ENCODE data around the gene XXYLT1. TPM values are rescaled to one million over a fixed set of nuclear protein-coding genes. Genes with fewer than 3 reads are reported as not detected.
A peak's percentile ranks its signal among the peaks of the same experiment; 100 is the strongest.
"Not testable (repeated sequence)": the region's sequence is repeated elsewhere in the genome, so short reads cannot be mapped to it uniquely, and the experiment has no call there.

The XXYLT1 gene
- polyA plus RNA-seq, 6 donors from 2014 or later: 1.7 to 3.7 (median 3.6) TPM; not detected in 1

DNA sequence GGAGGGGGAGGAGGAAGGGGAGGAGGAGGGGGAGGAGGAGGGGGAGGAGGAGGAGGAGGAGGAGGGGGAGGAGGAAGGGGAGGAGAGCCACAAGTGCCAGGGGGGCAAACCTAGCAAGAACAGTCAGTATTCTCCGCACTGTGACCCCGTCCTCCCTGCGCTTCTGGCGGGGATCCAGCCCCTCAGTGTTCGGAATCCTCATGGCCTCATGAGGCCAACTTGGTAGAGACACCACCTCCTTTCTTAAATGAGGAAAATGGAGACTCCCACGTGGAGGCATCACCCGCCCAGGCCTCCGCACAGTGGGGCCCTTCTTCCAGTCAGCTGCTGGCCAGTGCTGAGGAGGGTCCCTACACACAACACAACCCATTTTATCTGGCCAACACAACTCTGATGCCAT lies 163.4 kb downstream of the XXYLT1 start:
- H3K4me1 Mint-ChIP-seq: peaks cover 10 to 24% (median 17%) of the 10 kb centered on the region in 3 donors
- no peaks in the 10 kb centered on the region for H3K9me3 Mint-ChIP-seq
- H3K27me3 Mint-ChIP-seq: no peaks in the 10 kb centered on the region
- no peak overlapping the region for H3K4me3 Mint-ChIP-seq
- no peak for DNase-seq
- ATAC-seq (ENCODE audit: low read depth in 2 of 2): no peak
- no peaks in the 10 kb centered on the region for H3K36me3 Mint-ChIP-seq
- peak overlapping the region in 1 of 6 donors; percentile 61 for H3K27ac Mint-ChIP-seq

DNA sequence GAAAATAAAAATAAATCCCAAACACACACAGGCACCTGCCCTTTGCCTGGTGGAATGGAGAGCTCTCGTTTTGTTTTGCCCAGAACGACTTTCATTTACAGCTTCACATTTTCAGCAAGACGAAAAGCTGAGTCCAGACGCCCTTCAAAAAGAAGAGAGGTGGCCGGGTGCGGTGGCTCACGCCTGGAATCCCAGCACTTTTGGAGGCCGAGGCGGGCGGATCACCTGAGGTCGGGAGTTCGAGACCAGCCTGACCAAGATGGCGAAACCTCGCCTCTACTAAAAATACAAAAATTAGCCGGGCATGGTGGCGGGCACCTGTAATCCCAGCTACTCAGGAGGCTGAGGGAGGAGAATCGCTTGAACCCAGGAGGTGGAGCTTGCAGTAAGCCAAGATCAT lies 163.9 kb downstream of the XXYLT1 start:
- not testable (repeated sequence) for H3K36me3 Mint-ChIP-seq; ATAC-seq (ENCODE audit: low read depth in 2 of 2); H3K9me3 Mint-ChIP-seq; H3K27me3 Mint-ChIP-seq; DNase-seq
- H3K4me1 Mint-ChIP-seq: peaks cover 15 to 29% (median 23%) of the 10 kb centered on the region in 3 donors
- H3K4me3 Mint-ChIP-seq: peak overlapping the region in 1 of 8 donors; percentile 12
- H3K27ac Mint-ChIP-seq: peak overlapping the region in 1 of 6 donors; percentile 26

DNA sequence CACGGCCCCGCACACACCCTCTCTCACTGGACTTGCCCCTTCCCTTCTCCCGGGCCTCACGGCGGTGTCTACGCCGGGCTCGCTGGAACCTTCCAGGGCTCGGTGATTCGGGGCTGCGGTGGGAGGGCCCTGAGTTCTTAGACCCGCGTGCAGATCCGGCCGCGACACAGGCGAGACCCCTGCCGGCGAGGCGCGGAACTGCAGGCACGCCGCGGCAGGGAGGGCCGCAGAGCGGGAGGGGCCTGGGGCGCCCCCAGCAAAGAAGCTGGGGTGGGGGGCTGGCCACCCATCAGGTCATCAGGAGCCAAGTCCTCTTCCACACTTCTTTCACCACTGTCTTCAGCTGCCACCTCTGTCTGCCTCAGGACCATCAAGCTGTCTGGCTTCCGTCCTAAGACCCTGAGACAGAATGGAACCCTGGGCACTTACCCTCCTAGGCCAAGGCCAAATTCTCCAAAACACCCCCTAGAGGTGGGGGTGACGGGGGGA lies 164.5 kb downstream of the XXYLT1 start:
- Mint-ChIP-seq H3K9me3 (no peaks in the 10 kb centered on the region), H3K4me1 (peaks cover 19 to 35% (median 28%) of the 10 kb centered on the region in 3 donors), H3K27ac (peak overlapping the region in 5 of 6 donors; percentile 25 to 86 (median 65)), H3K4me3 (peak overlapping the region in 7 of 8 donors; percentile 55 to 89 (median 71)), H3K27me3 (no peaks in the 10 kb centered on the region), H3K36me3 (no peaks in the 10 kb centered on the region)
- peak; percentile 77 for DNase-seq
- ATAC-seq (ENCODE audit: low read depth in 2 of 2): peak; percentile 91 to 93

DNA sequence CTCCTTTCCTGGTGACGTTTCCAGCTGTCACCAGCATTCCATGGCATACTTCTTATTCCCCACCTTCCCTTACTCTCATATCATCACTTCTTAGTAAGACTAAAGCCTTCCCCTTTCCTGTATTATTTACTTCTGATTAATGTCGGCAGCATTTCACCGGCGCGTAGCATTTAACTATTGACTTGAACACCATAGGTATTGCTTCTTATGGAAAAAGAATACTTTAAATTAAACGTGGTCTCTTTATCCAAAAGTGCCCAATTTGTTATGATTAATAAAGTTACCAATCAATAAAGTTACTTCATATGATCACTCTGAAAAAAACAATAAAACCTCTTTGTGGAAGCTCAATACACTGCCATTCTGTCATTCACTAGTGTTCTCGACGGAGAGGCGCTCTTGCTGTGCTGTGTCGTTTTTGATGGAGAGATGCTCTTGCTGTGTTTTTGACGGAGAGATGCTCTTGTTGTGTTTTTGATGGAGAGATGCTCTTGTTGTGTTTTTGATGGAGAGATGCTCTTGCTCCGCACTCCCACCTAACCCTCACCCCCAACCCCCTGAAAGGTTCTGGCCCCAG lies 165.0 kb downstream of the XXYLT1 start:
- H3K4me3 Mint-ChIP-seq: peak overlapping the region in 7 of 8 donors; percentile 7 to 89 (median 70)
- peak overlapping the region in 3 of 6 donors; percentile 25 to 86 (median 54) for H3K27ac Mint-ChIP-seq
- H3K36me3 Mint-ChIP-seq: no peaks in the 10 kb centered on the region
- DNase-seq (no peak), ATAC-seq (ENCODE audit: low read depth in 2 of 2) (no peak)
- H3K27me3 Mint-ChIP-seq: no peaks in the 10 kb centered on the region
- peaks cover 24 to 40% (median 33%) of the 10 kb centered on the region in 3 donors for H3K4me1 Mint-ChIP-seq
- H3K9me3 Mint-ChIP-seq: no peaks in the 10 kb centered on the region

DNA sequence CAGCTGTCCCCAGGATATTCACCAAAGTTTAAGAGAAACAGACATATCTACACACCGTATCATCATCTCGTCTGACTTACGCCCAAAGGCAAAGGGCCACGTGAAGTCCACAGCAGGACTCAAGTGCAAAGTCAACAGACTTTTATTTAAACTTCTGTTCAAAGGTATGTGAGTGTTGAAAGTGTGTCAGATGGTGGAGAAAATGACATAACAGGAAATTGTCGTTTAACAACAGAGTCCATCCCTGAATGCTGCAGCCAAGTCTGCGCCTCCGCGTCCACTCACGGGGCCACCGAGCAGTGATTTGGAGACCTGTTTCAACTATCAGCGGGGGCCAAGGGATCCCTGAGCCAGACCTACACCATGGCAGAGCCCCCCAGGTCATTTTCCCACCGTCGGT lies 165.6 kb downstream of the XXYLT1 start:
- Mint-ChIP-seq H3K4me1 (peaks cover 30 to 46% (median 38%) of the 10 kb centered on the region in 3 donors), H3K27ac (no peak overlapping the region), H3K27me3 (no peaks in the 10 kb centered on the region), H3K9me3 (no peaks in the 10 kb centered on the region), H3K36me3 (no peaks in the 10 kb centered on the region), H3K4me3 (no peak overlapping the region)
- no peak for ATAC-seq (ENCODE audit: low read depth in 2 of 2)
- no peak for DNase-seq

DNA sequence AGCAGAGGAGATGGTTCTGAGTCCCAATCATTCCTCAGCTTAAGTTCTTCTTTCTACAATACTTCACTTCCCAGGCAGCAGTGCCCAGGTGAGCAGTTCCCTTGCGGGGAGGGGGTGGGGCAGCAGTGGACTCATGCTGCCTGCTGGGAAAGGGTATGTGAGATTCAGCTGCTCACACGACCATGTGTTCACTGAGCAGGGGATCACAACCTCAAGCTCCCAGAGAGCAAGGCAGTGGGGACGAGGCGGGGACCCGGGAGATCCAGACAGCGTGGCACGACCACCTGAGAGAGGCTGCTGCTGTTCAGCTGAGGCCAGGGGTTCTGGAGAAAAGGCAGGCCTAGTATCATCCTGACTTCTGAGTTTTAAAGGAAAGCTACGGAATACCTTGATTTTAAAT lies 166.6 kb downstream of the XXYLT1 start:
- no peak for DNase-seq
- no peak overlapping the region for H3K4me3 Mint-ChIP-seq
- H3K36me3 Mint-ChIP-seq: no peaks in the 10 kb centered on the region
- H3K9me3 Mint-ChIP-seq: no peaks in the 10 kb centered on the region
- no peaks in the 10 kb centered on the region for H3K27me3 Mint-ChIP-seq
- H3K4me1 Mint-ChIP-seq: peaks cover 36 to 56% (median 44%) of the 10 kb centered on the region in 3 donors
- peak overlapping the region in 3 of 6 donors; percentile 15 to 68 (median 65) for H3K27ac Mint-ChIP-seq
- ATAC-seq (ENCODE audit: low read depth in 2 of 2): no peak

DNA sequence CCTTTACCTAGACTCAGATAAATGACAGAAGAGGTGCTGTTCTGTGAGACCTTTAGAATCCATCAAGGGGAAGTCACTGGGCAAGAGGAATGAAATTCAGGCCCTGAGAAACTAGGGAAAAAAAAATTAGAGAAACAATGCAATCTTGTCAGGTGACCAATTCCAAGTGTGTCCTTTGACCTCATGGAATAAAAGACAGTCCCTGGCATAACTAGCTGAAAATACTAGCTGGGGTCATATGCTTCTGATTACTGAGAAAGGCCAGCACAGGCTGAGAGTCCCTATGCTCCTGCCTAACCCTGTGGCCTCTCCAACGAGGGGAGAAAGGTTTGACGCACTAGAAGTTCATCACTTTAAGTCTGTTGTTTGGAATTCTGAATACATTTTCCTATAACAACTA lies 167.3 kb downstream of the XXYLT1 start:
- H3K27ac Mint-ChIP-seq: peak overlapping the region in 3 of 6 donors; percentile 56 to 98 (median 77)
- H3K4me3 Mint-ChIP-seq: no peak overlapping the region
- H3K27me3 Mint-ChIP-seq: no peaks in the 10 kb centered on the region
- no peaks in the 10 kb centered on the region for H3K9me3 Mint-ChIP-seq
- DNase-seq (no peak), ATAC-seq (ENCODE audit: low read depth in 2 of 2) (no peak)
- H3K4me1 Mint-ChIP-seq: peaks cover 44 to 63% (median 47%) of the 10 kb centered on the region in 3 donors
- H3K36me3 Mint-ChIP-seq: no peaks in the 10 kb centered on the region

DNA sequence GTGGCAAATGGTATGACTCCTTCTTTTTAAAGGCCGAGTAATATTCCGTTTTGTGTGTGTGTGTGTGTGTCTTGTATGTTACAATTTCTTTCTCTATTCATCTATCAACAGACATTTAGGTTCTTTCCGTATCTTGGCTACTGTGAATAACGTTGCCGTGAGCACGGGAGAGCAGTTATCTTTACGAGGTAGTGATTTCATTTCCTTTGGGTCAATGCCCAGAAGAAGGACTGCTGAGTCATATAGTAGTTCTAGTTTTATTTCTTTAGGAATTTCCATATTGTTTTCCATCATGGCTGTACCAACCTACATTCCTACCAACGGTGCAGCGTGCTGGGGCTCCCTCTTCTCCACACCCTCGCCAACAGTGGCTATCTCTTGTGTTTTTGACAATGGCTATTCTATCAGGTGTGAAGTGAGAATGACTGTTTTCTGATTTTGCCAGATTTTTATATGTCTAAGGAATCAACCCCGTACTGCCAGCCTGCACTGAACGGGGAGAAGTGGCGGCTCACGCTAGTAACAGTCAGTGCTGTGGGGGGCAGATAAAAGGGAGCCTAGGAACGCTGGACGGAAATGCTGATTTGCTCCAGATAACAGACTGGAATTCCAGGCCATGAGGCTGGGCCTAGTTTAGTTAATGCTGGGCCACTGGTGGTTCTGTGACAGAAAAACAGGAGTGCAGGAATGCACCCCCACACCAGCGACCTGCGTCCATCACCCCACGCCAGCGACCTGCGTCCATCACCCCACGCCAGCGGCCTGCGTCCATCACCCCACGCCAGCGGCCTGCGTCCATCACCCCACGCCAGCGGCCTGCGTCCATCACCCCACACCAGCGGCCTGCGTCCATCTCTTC lies 168.1 kb downstream of the XXYLT1 start:
- peak overlapping the region; percentile 18 to 99 (median 96) for H3K27ac Mint-ChIP-seq
- H3K4me1 Mint-ChIP-seq: peaks cover 50 to 71% (median 50%) of the 10 kb centered on the region in 3 donors

DNA sequence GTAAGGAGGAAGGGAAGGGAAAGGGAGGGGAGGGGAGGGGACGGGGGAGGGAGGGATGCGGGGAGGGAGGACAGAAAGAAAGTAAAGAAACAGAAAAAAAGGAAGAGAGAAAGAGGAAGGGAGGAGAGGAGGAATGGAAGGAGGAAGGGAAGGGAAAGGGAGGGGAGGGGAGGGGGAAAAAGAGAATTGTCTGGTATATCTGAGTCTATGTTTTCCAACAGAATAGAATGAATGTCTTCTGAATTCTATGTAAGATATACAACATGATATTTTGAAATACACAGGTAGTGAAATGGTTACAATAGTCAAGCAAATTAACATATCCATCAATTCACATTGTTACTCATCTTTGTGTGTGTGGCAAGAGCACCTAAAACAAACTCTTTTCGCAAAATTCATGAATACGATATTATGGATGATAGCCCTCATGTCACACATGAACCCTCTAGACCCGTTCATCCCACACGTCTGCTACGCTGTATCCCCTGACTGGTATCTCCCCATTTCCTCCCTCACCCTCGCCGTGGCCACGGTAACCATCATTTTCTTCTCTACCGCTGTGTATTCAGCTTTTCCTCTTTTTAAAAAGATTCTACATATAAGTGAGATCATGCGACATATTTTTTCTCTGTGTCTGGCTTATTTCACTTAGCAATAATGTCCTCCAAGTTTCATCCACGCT lies 168.9 kb downstream of the XXYLT1 start:
- H3K27ac Mint-ChIP-seq: peak overlapping the region; percentile 82 to 99 (median 98)
- no peaks in the 10 kb centered on the region for H3K9me3 Mint-ChIP-seq
- no peak for ATAC-seq (ENCODE audit: low read depth in 2 of 2)
- peak overlapping the region in 7 of 8 donors; percentile 15 to 81 (median 65) for H3K4me3 Mint-ChIP-seq
- H3K4me1 Mint-ChIP-seq: peaks cover 58 to 78% (median 58%) of the 10 kb centered on the region in 3 donors
- no peaks in the 10 kb centered on the region for H3K27me3 Mint-ChIP-seq
- no peaks in the 10 kb centered on the region for H3K36me3 Mint-ChIP-seq
- DNase-seq: no peak

More for the DNA sequence above, 168.1 kb downstream of the XXYLT1 start:
- no peak for DNase-seq
- Mint-ChIP-seq H3K36me3 (no peaks in the 10 kb centered on the region), H3K4me3 (peak overlapping the region in 5 of 8 donors; percentile 9 to 69 (median 56)), H3K9me3 (no peaks in the 10 kb centered on the region), H3K27me3 (no peaks in the 10 kb centered on the region)
- no peak for ATAC-seq (ENCODE audit: low read depth in 2 of 2)

DNA sequence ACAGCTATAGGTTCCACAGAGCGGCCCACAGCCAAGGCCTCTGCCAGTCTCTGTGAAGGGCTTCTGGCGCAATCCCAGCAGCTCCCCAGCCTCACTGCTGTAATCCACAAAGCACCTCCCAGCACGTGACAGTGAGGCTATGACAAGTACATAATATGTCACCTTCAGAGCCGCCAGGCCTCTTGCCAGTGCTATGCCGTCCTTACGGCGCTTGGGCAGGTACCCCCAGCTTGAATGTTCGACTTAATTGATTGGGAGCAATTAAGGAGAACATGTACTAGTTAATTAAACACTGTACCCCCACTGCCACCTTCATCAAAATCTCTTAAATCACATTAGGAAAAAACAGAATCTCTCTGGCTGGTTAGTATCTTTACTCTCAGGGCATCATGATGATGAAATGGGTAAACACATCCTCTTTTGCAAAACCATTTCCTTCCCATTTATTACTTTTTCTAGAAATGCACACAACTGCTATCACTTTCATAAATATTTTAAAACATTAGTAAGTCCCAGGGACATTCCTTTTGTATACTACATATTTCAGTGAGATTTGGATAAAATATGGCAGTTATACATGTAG lies 169.9 kb downstream of the XXYLT1 start:
- Mint-ChIP-seq H3K27ac (peak overlapping the region; percentile 96 to 99 (median 98)), H3K4me3 (peak overlapping the region; percentile 19 to 87 (median 68)), H3K4me1 (peaks cover 62 to 85% (median 63%) of the 10 kb centered on the region in 3 donors), H3K27me3 (no peaks in the 10 kb centered on the region), H3K36me3 (no peaks in the 10 kb centered on the region), H3K9me3 (no peaks in the 10 kb centered on the region)
- ATAC-seq (ENCODE audit: low read depth in 2 of 2): peak; percentile 85 to 88
- peak; percentile 71 for DNase-seq

DNA sequence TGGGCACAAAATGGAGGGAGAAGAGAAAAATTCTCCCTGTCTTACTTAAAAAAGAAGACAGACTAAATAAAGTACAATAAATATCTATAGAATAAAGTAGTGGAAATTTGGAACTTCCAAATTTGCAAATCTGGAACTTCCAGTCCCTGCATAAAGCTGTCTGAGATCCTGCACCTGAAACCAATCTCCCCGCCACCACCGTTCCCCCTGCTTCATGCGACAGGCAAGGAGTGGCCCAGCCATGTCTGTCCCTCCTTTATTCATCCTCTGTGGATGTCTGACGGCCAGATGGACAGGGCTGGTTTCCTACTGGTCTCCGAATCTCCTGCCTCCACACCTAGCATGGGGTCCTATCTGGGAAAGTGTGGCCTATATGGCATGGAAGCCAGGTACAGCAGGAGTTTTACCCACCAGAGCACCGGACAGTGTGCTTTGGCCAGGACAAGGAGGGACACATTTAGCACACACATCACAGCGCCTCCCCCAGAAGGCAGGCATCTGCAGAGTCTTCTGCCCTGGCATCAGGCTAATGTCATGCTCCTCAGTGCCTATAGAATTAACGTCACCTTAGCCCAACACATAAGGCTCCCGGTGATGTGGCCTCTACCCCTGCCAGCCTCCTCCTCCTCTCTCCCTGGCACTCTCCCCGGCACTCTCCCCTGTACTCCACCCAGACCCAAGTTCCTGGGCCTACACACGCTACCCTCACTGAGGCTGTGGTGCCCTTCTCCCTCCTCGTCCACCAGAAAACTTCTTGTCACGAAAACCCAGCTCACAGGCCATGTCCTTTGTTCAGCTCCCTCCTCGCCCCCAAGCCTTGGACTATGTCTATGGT lies 170.8 kb downstream of the XXYLT1 start:
- Mint-ChIP-seq H3K36me3 (no peaks in the 10 kb centered on the region), H3K4me3 (peak overlapping the region in 7 of 8 donors; percentile 65 to 87 (median 72)), H3K27me3 (no peaks in the 10 kb centered on the region), H3K9me3 (no peaks in the 10 kb centered on the region), H3K27ac (peak overlapping the region; percentile 96 to 99 (median 98)), H3K4me1 (peaks cover 66 to 90% (median 71%) of the 10 kb centered on the region in 3 donors)
- ATAC-seq (ENCODE audit: low read depth in 2 of 2) (no peak), DNase-seq (no peak)
